GM12864 (cell line): Measurements from ENCODE around the gene INTS15.

Source experiments
- DNase-seq: peaks from one replicate; pipeline ENCODE4 v3.0.0-alpha.2; 2011; ENCODE audit warnings: low read depth
- H3K4me3 ChIP-seq: 2 replicates; pipeline ENCODE4 v1.5.1; 2011; ENCODE audit warnings: mild to moderate bottlenecking, low read depth, low read length, control low read depth
- CTCF ChIP-seq: IDR thresholded peaks from 2 replicates; pipeline ENCODE4 v1.5.1; 2011; ENCODE audit warnings: low read depth, mild to moderate bottlenecking, moderate library complexity, low read length, control low read depth, inconsistent platforms; ENCODE audit errors: missing control alignments

The INTS15 gene

DNA sequence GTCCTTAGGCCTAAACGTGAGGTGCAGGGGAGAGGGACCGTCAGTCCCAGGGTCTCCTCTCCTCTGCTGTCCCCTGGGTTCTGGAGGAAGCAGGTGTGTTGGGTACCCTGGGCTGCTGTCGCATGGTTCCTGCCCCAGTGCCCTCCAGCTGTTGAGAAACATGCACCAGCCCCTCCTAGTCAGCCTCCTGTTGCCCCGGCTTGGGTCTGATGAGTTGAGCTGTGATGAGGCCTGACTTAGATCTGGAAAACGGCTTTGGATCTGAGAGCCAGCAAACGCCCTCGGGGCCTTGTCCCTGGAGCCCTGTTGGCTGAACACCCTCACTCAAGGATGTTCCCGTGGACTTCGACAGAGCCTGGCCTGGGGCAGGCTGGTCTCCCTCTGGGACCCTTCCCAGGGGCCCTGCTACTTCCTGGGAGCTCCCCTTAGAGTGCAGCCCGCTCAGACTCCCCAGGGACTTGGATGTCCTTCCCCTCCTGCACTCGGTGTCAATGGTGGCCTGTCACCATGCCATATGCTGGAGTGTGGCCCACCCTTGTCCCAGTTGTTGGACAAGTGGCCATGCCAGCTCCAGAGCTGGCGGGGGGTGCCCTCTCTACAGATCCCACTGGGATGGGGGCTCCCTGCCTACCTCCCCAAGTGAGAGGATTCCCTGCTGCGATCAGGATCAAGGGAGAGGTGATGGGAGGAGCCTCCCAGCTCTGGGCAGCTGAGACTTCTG lies 59.6 kb downstream of the INTS15 start:
- TF ChIP-seq CTCF, result no peak
- no peak overlapping the region for H3K4me3 ChIP-seq
- DNase-seq, result no peak

DNA sequence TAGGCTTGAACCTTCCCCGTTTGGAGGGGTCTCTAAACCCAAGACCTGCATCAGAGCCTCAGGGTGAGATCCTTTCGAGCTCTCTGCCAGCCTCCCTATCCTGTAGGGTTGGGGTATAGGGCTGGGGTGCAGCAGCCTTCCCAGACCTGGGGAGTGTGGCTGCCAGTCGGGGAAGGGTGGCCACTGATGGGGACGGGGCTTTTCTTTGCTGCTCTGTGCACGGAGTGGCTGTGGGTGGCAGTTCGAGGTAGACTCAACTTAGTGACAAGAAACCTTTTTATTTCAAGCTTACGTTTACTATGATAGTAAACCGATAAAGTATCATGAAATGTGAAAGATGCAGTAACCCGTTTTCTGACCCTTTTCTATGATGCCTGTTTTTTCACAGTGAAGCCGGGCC lies 60.3 kb downstream of the INTS15 start:
- H3K4me3 ChIP-seq, result no peak overlapping the region
- no peak for DNase-seq
- no peak for TF ChIP-seq CTCF

GRCh38 chr7:6650521-6651011 lies 60.7 kb downstream of the INTS15 start:
- no peak for DNase-seq
- TF ChIP-seq CTCF, result no peak
- H3K4me3 ChIP-seq, result no peak overlapping the region

DNA sequence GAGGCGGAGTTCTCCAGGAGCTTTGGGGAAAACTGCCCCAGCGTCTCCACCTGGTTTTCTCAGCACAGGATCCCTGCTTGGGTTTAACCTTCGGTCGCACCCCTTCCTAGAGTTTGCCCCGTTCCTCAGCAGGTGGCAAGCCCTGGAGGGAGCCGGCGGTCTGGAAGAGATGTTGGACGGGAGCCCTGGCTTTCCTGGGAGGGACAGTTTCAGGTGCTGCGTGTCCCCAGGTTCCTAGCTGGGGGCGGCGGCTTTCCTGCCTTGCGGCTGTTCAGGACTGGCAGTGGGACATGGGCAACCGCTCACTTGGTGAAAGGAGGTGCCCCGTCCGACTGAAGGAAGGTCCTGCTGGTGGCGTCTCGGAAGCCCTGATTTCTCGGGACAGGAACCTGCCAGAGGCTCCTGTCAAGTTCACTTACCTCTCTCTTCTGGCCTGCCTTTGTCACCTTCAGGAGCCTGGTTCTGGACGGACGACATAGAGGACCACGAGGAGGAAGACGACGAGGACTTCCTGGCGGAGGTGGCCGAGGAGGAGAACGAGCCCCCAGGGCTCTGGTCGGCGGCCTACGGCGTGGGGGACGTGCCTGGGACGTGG lies 62.1 kb downstream of the INTS15 start:
- DNase-seq, result no peak
- no peak for TF ChIP-seq CTCF
- no peak overlapping the region for H3K4me3 ChIP-seq

DNA sequence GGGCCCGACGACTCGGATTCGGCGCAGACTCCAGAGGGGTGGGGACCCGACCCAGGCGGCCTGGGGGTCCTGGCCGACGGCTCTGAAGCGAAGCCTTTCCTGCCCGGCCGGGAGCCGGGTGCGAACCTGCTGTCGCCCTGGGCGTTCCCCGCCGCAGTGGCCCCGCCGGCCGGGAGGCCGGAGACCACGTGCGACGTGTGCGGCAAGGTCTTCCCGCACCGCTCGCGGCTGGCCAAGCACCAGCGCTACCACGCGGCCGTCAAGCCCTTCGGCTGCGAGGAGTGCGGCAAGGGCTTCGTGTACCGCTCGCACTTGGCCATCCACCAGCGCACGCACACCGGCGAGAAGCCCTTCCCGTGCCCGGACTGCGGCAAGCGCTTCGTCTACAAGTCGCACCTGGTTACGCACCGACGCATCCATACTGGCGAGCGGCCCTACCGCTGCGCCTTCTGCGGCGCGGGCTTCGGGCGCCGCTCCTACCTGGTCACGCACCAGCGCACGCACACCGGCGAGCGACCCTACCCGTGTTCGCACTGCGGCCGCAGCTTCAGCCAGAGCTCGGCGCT lies 62.7 kb downstream of the INTS15 start:
- no peak for TF ChIP-seq CTCF
- no peak overlapping the region for H3K4me3 ChIP-seq
- no peak for DNase-seq

DNA sequence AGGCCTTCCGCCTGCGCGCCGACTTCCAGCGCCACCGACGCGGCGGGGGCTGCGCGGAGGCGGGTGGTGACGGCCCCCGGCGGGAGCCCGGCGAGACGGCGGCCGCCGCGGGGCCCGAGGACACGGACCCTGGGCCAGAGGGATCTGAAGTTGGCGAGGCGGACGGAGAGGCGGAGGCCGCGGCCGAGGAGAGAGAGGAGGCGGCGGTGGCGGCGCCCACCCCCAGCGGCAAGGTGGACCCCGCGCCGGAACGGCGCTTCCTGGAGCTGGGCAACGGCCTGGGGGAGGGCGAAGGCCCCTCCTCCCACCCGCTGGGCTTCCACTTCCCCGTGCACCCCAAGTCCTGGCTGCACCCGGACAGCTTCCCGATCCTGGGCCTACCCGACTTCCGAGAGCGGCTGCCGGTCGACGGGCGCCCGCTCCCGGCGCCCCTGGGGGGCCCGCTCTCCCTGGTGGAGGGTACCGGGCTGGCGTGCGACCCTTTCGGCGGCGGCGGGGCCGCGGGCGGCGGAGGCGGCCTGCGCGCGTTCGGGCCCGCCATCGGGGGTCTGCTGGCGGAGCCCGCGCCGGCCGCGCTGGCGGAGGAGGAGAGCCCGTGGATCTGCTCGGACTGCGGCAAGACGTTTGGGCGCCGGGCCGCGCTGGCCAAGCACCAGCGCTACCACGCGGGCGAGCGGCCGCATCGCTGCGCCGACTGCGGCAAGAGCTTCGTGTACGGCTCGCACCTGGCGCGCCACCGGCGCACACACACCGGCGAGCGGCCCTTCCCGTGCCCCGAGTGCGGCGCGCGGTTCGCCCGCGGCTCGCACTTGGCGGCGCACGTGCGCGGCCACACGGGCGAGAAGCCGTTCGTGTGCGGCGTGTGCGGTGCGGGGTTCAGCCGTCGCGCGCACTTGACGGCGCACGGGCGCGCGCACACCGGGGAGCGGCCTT lies 63.5 kb downstream of the INTS15 start:
- DNase-seq, result no peak
- H3K4me3 ChIP-seq, result no peak overlapping the region
- TF ChIP-seq CTCF, result no peak
